Astrocyte (in vitro differentiated cells and primary cell): ENCODE results near the gene SENP1. TPM values are rescaled to one million over a fixed set of nuclear protein-coding genes. Genes with fewer than 3 reads are reported as not detected.

Experiments
- DNase-seq: peaks from one replicate; pipeline ENCODE4 v3.0.0-alpha.2; 2010; ENCODE audit warnings: low read depth
- FAIRE-seq: peaks from 2 replicates; lab custom pipeline; 2011; peaks lifted over from hg19 to GRCh38; lab: Jason Lieb, UNC
- H2AFZ ChIP-seq: 2 replicates; pipeline ENCODE4 v1.6.0; 2012; ENCODE audit warnings: low read depth, low read length, inconsistent platforms
- H3K27ac ChIP-seq: 2 replicates; pipeline ENCODE4 v1.5.1; 2011; ENCODE audit warnings: low read depth, low read length, inconsistent platforms
- H3K27me3 ChIP-seq: 2 replicates; pipeline ENCODE4 v1.6.0; 2011; ENCODE audit warnings: low read length, inconsistent platforms; ENCODE audit not compliant: insufficient read depth
- H3K36me3 ChIP-seq: 2 replicates; pipeline ENCODE4 v1.5.1; 2011; ENCODE audit warnings: low read length, inconsistent platforms; ENCODE audit not compliant: insufficient read depth
- H3K4me1 ChIP-seq: 2 replicates; pipeline ENCODE4 v1.5.1; 2011; ENCODE audit warnings: low read length, inconsistent platforms; ENCODE audit not compliant: insufficient read depth
- H3K4me2 ChIP-seq: 2 replicates; pipeline ENCODE4 v1.6.0; 2012; ENCODE audit warnings: low read length, inconsistent platforms
- H3K4me3 ChIP-seq: 2 replicates; pipeline ENCODE4 v1.5.1; 2011; ENCODE audit warnings: low read depth, mild to moderate bottlenecking, low read length, inconsistent platforms; ENCODE audit not compliant: insufficient read depth
- H3K79me2 ChIP-seq: 2 replicates; pipeline ENCODE4 v1.6.0; 2012; ENCODE audit warnings: mild to moderate bottlenecking, low read length, inconsistent platforms; ENCODE audit not compliant: insufficient read depth
- H3K9ac ChIP-seq: 2 replicates; pipeline ENCODE4 v1.6.0; 2012; ENCODE audit warnings: mild to moderate bottlenecking, low read length, inconsistent platforms
- H3K9me3 ChIP-seq: 2 replicates; pipeline ENCODE4 v1.5.1; 2012; ENCODE audit warnings: low read depth, mild to moderate bottlenecking, low read length, inconsistent platforms; ENCODE audit not compliant: insufficient read depth
- H4K20me1 ChIP-seq: 2 replicates; pipeline ENCODE4 v1.6.0; 2012; ENCODE audit warnings: low read length, inconsistent platforms; ENCODE audit not compliant: insufficient read depth
- H3K27ac Mint-ChIP-seq: one replicate; pipeline ENCODE4 v1.8.0; 2021; ENCODE audit warnings: mild to moderate bottlenecking, mixed read lengths; ENCODE audit not compliant: unreplicated experiment
- H3K27me3 Mint-ChIP-seq: one replicate; pipeline ENCODE4 v1.8.0; 2021; ENCODE audit warnings: low read depth, mixed read lengths; ENCODE audit not compliant: unreplicated experiment
- H3K36me3 Mint-ChIP-seq: one replicate; pipeline ENCODE4 v1.8.0; 2021; ENCODE audit warnings: low read depth, mixed read lengths; ENCODE audit not compliant: unreplicated experiment
- H3K4me1 Mint-ChIP-seq: one replicate; pipeline ENCODE4 v1.8.0; 2021; ENCODE audit warnings: low read depth, mixed read lengths; ENCODE audit not compliant: unreplicated experiment
- H3K4me3 Mint-ChIP-seq: one replicate; pipeline ENCODE4 v1.8.0; 2021; ENCODE audit warnings: mild to moderate bottlenecking, moderate library complexity, mixed read lengths; ENCODE audit not compliant: unreplicated experiment
- H3K9me3 Mint-ChIP-seq: one replicate; pipeline ENCODE4 v1.8.0; 2021; ENCODE audit warnings: mild to moderate bottlenecking, mixed read lengths; ENCODE audit not compliant: unreplicated experiment
- EZH2 ChIP-seq: IDR thresholded peaks from 2 replicates; pipeline ENCODE4 v1.6.1; 2012; ENCODE audit warnings: mild to moderate bottlenecking, low read length, inconsistent platforms; ENCODE audit not compliant: insufficient read depth
- total RNA-seq: library from RNA; stranded (reverse); gene quantifications from 2 replicates; pipeline ENCODE4 v1.2.1, GENCODE V29; 2021
- TF ChIP-seq, protein P1 (sequence below): IDR thresholded peaks from 2 replicates; pipeline ENCODE4 v1.5.1; 2011; ENCODE audit warnings: low read depth, mild to moderate bottlenecking, inconsistent platforms, low read length, moderate library complexity; ENCODE audit not compliant: insufficient read depth

The SENP1 gene
- total RNA-seq, 1 donor from 2014 or later, result 13.6 TPM

DNA sequence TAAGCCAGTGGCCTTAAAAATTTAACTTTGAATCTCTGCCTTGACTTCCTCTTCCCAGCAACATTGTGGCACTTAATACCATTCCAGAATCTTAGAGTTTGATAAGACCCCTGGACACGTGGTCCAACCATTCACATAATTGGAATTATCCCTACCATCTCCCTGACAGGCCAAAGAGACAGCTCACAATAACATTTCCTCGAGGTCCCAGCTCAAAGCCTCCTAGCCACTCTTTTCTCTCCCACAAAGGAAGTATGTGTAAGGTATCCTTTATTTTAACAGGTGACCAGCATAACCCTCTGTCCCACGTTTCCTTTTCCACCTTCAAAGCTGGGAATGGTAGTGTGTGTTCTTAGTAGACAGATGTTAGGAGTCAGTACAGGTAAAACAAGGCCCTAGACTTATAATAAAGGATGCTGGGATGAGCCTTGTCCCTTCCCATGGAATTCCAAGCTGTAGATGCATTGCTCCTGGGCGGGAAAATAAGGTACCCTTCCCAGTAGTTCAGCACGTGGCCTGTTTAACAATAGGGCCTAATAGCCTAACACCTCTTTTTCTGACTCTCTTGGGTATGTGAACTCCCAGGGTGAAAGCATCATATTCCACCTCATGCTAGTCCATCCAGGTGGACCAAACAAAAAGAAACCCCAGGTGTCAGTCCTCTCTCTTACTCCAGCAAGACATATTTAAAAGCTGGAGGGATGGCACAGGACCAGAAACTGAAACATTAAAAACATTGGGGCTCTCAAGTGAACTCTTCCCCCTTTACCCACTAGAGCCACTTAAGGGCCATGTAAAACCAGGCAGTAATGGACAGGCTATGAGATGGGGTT, 64.1 kb downstream of the SENP1 start:
- FAIRE-seq, result no peak
- Mint-ChIP-seq H3K27ac (no peak overlapping the region), H3K4me1 (peaks cover 12% of the 10 kb centered on the region), H3K9me3 (no peaks in the 10 kb centered on the region), H3K27me3 (no peaks in the 10 kb centered on the region), H3K36me3 (peaks cover 9% of the 10 kb centered on the region), H3K4me3 (no peak overlapping the region)
- peaks cover 15% of the 10 kb centered on the region for H3K36me3 ChIP-seq
- no peak overlapping the region for H3K4me2 ChIP-seq
- no peak overlapping the region for H3K27ac ChIP-seq
- no peaks in the 10 kb centered on the region for H3K79me2 ChIP-seq
- no peak overlapping the region for H3K9ac ChIP-seq
- no peak overlapping the region for H2AFZ ChIP-seq
- H4K20me1 ChIP-seq, result no peaks in the 10 kb centered on the region
- no peaks in the 10 kb centered on the region for H3K9me3 ChIP-seq
- no peaks in the 10 kb centered on the region for H3K27me3 ChIP-seq
- no peak overlapping the region for H3K4me3 ChIP-seq
- peaks cover 9% of the 10 kb centered on the region for H3K4me1 ChIP-seq
- no peak for DNase-seq
- no peak for TF ChIP-seq EZH2
- TF ChIP-seq, protein P1, sequence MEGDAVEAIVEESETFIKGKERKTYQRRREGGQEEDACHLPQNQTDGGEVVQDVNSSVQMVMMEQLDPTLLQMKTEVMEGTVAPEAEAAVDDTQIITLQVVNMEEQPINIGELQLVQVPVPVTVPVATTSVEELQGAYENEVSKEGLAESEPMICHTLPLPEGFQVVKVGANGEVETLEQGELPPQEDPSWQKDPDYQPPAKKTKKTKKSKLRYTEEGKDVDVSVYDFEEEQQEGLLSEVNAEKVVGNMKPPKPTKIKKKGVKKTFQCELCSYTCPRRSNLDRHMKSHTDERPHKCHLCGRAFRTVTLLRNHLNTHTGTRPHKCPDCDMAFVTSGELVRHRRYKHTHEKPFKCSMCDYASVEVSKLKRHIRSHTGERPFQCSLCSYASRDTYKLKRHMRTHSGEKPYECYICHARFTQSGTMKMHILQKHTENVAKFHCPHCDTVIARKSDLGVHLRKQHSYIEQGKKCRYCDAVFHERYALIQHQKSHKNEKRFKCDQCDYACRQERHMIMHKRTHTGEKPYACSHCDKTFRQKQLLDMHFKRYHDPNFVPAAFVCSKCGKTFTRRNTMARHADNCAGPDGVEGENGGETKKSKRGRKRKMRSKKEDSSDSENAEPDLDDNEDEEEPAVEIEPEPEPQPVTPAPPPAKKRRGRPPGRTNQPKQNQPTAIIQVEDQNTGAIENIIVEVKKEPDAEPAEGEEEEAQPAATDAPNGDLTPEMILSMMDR, result no peak

DNA sequence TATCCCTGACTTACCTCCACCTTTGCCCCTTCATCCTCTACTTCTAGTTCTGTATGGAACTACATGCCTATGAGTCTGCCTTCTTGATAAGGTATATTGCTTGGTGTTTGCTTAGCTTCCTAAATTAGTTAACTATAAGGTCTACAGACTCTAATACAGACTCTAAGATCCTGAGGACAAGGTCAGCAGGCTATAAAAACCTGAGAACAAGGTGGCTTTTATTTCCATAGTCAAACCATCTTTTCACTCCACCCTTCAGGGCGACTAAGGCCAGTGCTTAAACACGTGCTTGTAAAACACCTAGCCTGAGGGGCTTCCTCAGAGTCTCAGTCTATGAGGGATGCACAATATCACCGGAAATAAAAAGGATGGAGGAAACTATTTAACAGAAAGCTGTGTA, 65.5 kb downstream of the SENP1 start:
- Mint-ChIP-seq H3K9me3 (no peaks in the 10 kb centered on the region), H3K4me3 (no peak overlapping the region), H3K36me3 (peaks cover 6% of the 10 kb centered on the region), H3K4me1 (peaks cover 12% of the 10 kb centered on the region), H3K27me3 (no peaks in the 10 kb centered on the region), H3K27ac (no peak overlapping the region)
- TF ChIP-seq, protein P1, result no peak
- no peak for TF ChIP-seq EZH2
- Histone ChIP-seq H3K79me2 (no peaks in the 10 kb centered on the region), H3K27me3 (no peaks in the 10 kb centered on the region), H3K4me3 (no peak overlapping the region), H3K4me1 (peaks cover 9% of the 10 kb centered on the region), H2AFZ (no peak overlapping the region), H3K9ac (no peak overlapping the region), H3K4me2 (no peak overlapping the region), H4K20me1 (no peaks in the 10 kb centered on the region), H3K27ac (no peak overlapping the region), H3K9me3 (no peaks in the 10 kb centered on the region), H3K36me3 (peaks cover 10% of the 10 kb centered on the region)
- DNase-seq, result no peak
- FAIRE-seq, result no peak

DNA sequence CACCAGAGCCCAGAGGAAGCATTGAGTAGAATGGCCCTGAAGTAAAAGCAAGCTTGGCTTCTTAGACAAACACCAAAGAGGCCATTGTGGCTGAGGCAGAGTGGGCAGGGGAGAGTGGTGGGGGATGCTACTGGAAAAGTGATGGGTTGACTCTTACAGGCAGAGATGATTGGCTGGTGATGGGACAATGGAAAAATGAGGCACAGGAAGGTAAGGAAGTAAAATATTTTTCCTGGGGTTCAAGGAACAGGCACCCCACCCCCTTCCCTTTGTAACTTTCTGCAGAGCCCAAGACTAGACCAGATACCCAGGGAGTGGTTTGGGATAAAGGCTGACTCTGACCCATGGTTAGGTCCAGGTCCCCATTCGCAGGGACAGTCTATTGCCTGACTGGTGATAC, 66.7 kb downstream of the SENP1 start:
- Mint-ChIP-seq H3K4me3 (no peak overlapping the region), H3K9me3 (no peaks in the 10 kb centered on the region), H3K27ac (no peak overlapping the region), H3K36me3 (peaks cover 3% of the 10 kb centered on the region), H3K4me1 (peaks cover 12% of the 10 kb centered on the region), H3K27me3 (no peaks in the 10 kb centered on the region)
- TF ChIP-seq EZH2, result no peak
- TF ChIP-seq, protein P1, result no peak
- no peaks in the 10 kb centered on the region for H3K79me2 ChIP-seq
- FAIRE-seq, result no peak
- H3K4me2 ChIP-seq, result no peak overlapping the region
- DNase-seq, result no peak
- H3K4me1 ChIP-seq, result peaks cover 9% of the 10 kb centered on the region
- no peaks in the 10 kb centered on the region for H3K9me3 ChIP-seq
- H3K4me3 ChIP-seq, result no peak overlapping the region
- H3K27ac ChIP-seq, result no peak overlapping the region
- no peaks in the 10 kb centered on the region for H3K27me3 ChIP-seq
- no peaks in the 10 kb centered on the region for H4K20me1 ChIP-seq
- H3K9ac ChIP-seq, result no peak overlapping the region
- H3K36me3 ChIP-seq, result peaks cover 5% of the 10 kb centered on the region
- H2AFZ ChIP-seq, result no peak overlapping the region
